BJ (cell line): ENCODE data around the gene FOLR2. TPM values are rescaled to one million over a fixed set of nuclear protein-coding genes. Genes with fewer than 3 reads are reported as not detected.

Experiments used
- CTCF ChIA-PET: fragments of 350-600 bp; formaldehyde crosslinking; extraction: SDS; loops from one replicate; lab custom pipeline; 2021; ENCODE audit warnings: antibody characterized with exemption, inconsistent platforms; lab: Yijun Ruan, JAX
- POLR2A ChIA-PET: fragments of 300-600 bp; sonication (Branson Sonifier 250); formaldehyde crosslinking; extraction: SDS; loops from one replicate; lab custom pipeline; 2021; ENCODE audit warnings: antibody characterized with exemption; lab: Charles Lee
- DNase-seq: peaks from one replicate; pipeline ENCODE4 v3.0.0-alpha.2; 2011; ENCODE audit warnings: low read depth
- H3K27me3 ChIP-seq: 2 replicates; pipeline ENCODE4 v1.6.0; 2011; ENCODE audit warnings: low read length; ENCODE audit not compliant: control insufficient read depth, insufficient read depth
- H3K36me3 ChIP-seq: 2 replicates; pipeline ENCODE4 v1.5.1; 2011; ENCODE audit warnings: low read length; ENCODE audit not compliant: control insufficient read depth, insufficient read depth
- H3K4me3 ChIP-seq: 2 replicates; pipeline ENCODE4 v1.5.1; 2011; ENCODE audit warnings: low read depth, mild to moderate bottlenecking, control low read depth, low read length
- polyA plus RNA-seq: library from polyadenylated mRNA; depleted of rRNA; stranded (reverse); fragments of >200 nt; gene quantifications from 2 replicates; pipeline ENCODE4 v1.2.3, GENCODE V29; 2011
- TF ChIP-seq, protein P1 (sequence below): IDR thresholded peaks from 2 replicates; pipeline ENCODE4 v1.5.1; 2011; ENCODE audit warnings: low read depth, mild to moderate bottlenecking, control low read depth, inconsistent platforms, low read length, moderate library complexity; ENCODE audit not compliant: insufficient read depth

FOLR2 gene
- polyA plus RNA-seq, 1 experiment: not detected

DNA sequence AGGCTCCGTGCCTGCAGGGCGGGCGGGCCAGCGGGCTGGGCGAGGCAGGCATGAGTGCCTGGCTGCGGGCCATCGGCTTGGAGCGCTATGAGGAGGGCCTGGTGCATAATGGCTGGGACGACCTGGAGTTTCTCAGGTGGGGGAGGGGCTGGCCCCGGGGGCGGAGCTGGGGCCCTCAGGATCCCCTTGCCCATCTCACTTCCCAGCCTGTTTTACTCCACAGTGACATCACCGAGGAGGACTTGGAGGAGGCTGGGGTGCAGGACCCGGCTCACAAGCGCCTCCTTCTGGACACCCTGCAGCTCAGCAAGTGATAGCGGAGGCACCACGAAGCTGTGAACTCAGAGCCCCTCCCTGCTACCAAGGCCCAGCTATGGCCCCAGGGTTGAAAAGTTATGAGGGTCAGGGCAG, 21.5 kb downstream of the FOLR2 start:
- no peak for DNase-seq
- CTCF ChIA-PET: interaction anchor here (0.6 to 4.6 kb wide), 20 partner anchors 10 to 262 kb away, joined by 3 to 57 read pairs (median 3); partner anchors contain the start of genes INPPL1 and TOMT
- H3K36me3 ChIP-seq: peaks cover 29% of the 10 kb centered on the region
- TF ChIP-seq, protein P1, sequence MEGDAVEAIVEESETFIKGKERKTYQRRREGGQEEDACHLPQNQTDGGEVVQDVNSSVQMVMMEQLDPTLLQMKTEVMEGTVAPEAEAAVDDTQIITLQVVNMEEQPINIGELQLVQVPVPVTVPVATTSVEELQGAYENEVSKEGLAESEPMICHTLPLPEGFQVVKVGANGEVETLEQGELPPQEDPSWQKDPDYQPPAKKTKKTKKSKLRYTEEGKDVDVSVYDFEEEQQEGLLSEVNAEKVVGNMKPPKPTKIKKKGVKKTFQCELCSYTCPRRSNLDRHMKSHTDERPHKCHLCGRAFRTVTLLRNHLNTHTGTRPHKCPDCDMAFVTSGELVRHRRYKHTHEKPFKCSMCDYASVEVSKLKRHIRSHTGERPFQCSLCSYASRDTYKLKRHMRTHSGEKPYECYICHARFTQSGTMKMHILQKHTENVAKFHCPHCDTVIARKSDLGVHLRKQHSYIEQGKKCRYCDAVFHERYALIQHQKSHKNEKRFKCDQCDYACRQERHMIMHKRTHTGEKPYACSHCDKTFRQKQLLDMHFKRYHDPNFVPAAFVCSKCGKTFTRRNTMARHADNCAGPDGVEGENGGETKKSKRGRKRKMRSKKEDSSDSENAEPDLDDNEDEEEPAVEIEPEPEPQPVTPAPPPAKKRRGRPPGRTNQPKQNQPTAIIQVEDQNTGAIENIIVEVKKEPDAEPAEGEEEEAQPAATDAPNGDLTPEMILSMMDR: peak; percentile 81
- peaks cover 11% of the 10 kb centered on the region for H3K27me3 ChIP-seq
- POLR2A ChIA-PET: no interaction called here
- H3K4me3 ChIP-seq: no peak overlapping the region

DNA sequence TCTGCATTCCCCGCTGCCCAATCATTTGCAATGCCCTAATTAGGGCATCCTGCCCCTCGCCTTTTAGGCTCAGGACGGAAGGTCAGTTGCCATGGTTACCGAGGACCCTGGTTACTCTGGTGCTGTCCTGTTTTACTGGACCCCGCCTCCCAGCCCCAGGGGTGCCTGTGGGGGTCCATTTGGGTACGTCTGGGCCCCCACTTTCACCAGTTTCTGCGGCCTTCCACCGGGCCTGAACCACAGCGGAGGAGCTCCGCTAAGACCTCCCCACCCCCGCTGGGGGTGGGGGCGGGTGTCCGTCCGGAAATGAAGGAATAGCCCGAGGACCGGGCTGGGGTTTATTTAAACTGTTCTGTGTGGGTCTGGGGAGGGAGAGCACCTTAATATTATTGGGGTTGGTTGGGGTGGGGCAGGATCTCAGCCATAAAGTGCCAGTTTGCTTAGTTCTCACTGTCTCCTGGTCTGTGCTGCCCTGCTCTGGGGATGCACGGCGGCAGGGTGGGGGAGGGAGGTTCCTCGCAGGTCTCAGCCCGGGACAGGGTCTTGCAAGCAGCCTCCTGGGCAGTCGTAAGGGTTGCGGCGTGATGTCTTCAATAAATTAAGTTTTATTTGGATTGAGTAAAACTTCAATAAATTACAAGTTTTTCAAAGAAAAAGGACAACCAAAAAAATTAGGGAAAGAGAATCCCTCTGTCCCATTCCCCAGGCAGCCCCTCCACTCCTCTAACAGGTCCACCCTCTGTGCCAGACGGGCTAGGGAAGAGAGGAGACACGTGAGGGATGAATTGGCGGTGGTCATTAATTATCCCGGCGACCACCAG, 22.1 kb downstream of the FOLR2 start:
- TF ChIP-seq, protein P1: no peak
- ChIA-PET CTCF (interaction anchor here (0.6 to 4.6 kb wide), 20 partner anchors 10 to 262 kb away, joined by 3 to 57 read pairs (median 3); partner anchors contain the start of genes INPPL1 and TOMT), POLR2A (no interaction called here)
- no peak for DNase-seq
- Histone ChIP-seq H3K27me3 (peaks cover 17% of the 10 kb centered on the region), H3K36me3 (peaks cover 24% of the 10 kb centered on the region), H3K4me3 (no peak overlapping the region)

DNA sequence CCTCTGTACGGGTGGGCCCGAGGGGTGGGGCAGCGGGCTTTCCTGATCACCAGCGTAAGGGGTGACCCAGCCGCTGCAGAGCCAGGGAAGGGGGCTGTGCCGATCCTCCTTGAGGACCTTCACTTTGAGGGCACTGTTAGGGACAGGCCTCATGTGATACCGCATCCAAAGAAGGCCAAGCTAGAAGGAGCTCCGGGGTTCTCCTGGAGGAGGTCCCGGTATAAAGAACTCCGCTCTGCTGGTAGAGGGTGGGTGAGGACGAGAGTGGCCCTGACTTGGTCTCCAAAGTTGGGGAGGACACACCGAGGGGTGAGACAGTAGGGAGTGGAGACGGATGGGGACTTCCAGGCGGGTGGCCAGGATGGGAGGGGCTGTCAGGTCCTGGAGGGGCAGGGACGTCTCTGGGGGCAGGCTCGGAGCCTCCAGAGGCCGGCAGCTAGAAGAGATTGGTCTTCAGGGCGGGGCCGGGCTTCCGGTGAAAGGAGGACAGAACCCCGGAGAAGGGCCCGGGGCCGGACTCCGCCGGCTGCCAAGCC, 22.8 kb downstream of the FOLR2 start:
- Histone ChIP-seq H3K4me3 (peak overlapping the region; percentile 25), H3K36me3 (peaks cover 18% of the 10 kb centered on the region), H3K27me3 (peaks cover 20% of the 10 kb centered on the region)
- ChIA-PET POLR2A (no interaction called here), CTCF (interaction anchor here (1.0 to 4.6 kb wide), 3 partner anchors 9 to 31 kb away, joined by 3 to 57 read pairs (median 3); partner anchors contain the start of gene INPPL1)
- DNase-seq: no peak
- TF ChIP-seq, protein P1: no peak

DNA sequence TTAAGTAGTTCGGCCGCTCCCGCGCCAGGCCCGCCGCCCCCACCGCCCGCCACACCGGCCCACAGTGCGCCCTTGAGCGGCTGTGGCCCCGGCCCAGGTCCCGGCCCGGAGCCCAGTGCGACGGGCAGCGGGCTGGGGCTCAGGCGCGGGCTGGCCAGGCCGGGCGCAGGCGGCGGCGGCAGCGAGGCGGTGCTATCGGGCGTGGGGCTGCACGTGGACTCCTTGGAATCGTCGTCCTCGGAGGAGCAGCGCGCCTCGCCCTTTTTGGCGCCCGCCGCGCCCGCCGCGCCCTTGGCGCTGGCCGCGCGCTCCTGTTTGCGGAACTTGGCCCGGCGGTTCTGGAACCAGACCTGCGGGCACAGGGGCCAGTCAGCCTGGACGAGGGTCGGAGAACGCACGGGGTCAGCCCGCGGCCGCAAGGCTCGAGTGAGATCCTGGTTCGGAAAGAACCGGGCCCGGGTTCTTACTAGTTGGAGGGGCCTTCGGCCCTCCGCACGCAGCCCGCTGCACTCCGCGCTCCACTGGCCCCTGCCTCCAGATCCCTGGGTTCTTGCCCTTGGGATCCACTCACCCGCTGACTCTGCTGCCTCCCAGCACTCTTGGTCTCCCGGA, 23.4 kb downstream of the FOLR2 start:
- ChIA-PET POLR2A (no interaction called here), CTCF (interaction anchor here (1.0 to 4.6 kb wide), 4 partner anchors 9 to 191 kb away, joined by 3 to 57 read pairs (median 5); partner anchors contain the start of gene INPPL1)
- Histone ChIP-seq H3K36me3 (peaks cover 15% of the 10 kb centered on the region), H3K4me3 (peak overlapping the region; percentile 25), H3K27me3 (peaks cover 25% of the 10 kb centered on the region)
- TF ChIP-seq, protein P1: no peak
- DNase-seq: no peak
